Measurements from ENCODE around the gene POLG2. TPM values are rescaled to one million over a fixed set of nuclear protein-coding genes. Genes with fewer than 3 reads are reported as not detected.

Gene POLG2
- total RNA-seq, 2 experiments from 2014 or later, result 22.9 to 51.1 TPM

- DNase-seq (ENCODE audit: low spot score), result no peak
- no TSS peak for BruUV-seq (replicated peaks)
- Histone ChIP-seq H4K20me1 (ENCODE audit: insufficient read depth, low read length) (no peaks in the 10 kb centered on the region), H3K4me1 (ENCODE audit: insufficient read depth, low read length, poor library complexity, severe bottlenecking) (no peaks in the 10 kb centered on the region), H3K4me3 (ENCODE audit: low read depth, low read length, poor library complexity, severe bottlenecking) (no peak overlapping the region), H3K36me3 (ENCODE audit: insufficient read depth, low read length) (peaks cover 86% of the 10 kb centered on the region), H3K4me2 (ENCODE audit: low read length) (no peak overlapping the region), H3K79me2 (ENCODE audit: insufficient read depth, low read depth, low read length) (no peaks in the 10 kb centered on the region), H3K9me2 (ENCODE audit: insufficient read depth, low read length) (no peaks in the 10 kb centered on the region), H2AFZ (ENCODE audit: low read length) (no peak overlapping the region), H3K27ac (ENCODE audit: low read depth, low read length, poor library complexity, severe bottlenecking) (no peak overlapping the region), H3K9me3 (ENCODE audit: low read length) (no peaks in the 10 kb centered on the region)
- intact Hi-C loops (cut with micrococcal nuclease; ENCODE audit: unreplicated experiment), result no loop called here
- POLR2A ChIA-PET, result interaction anchor here (0.7 kb wide), 1 partner anchor 28 kb away, joined by 3 read pairs; no protein-coding TSS in a partner anchor
- CTCF ChIA-PET (ENCODE audit: unreplicated experiment), result no interaction called here
- TF ChIP-seq CTCF (conservative IDR thresholded peaks at IDR 0.05; ENCODE audit: low read length) (no peak), EZH2phosphoT487 (IDR thresholded peaks at IDR 0.05; ENCODE audit: borderline replicate concordance, low read depth, low read length) (no peak)
Measured at GRCh38 chr17:64466019-64466735, 30.7 kb downstream of the POLG2 start.

- POLR2A ChIA-PET, result no interaction called here
- BruUV-seq (replicated peaks), result no TSS peak
Measured at GRCh38 chr17:64461788-64462187, 35.1 kb downstream of the POLG2 start.

More at GRCh38 chr17:64461788-64462187, 35.1 kb downstream of the POLG2 start:
- Histone ChIP-seq H3K79me2 (ENCODE audit: insufficient read depth, low read depth, low read length) (no peaks in the 10 kb centered on the region; the same call in 1 of the 2 replicates), H3K9me2 (ENCODE audit: insufficient read depth, low read length) (no peaks in the 10 kb centered on the region), H3K36me3 (ENCODE audit: insufficient read depth, low read length) (peaks cover 82% of the 10 kb centered on the region), H3K4me2 (ENCODE audit: low read length) (no peak overlapping the region), H2AFZ (ENCODE audit: low read length) (no peak overlapping the region), H4K20me1 (ENCODE audit: insufficient read depth, low read length) (no peaks in the 10 kb centered on the region), H3K27ac (ENCODE audit: low read depth, low read length, poor library complexity, severe bottlenecking) (no peak overlapping the region), H3K4me1 (ENCODE audit: insufficient read depth, low read length, poor library complexity, severe bottlenecking) (peaks cover 13% of the 10 kb centered on the region), H3K4me3 (ENCODE audit: low read depth, low read length, poor library complexity, severe bottlenecking) (no peak overlapping the region), H3K9me3 (ENCODE audit: low read length) (peaks cover 9% of the 10 kb centered on the region; the same call in 1 of the 2 replicates)
- CTCF ChIA-PET (ENCODE audit: unreplicated experiment), result no interaction called here
- no peak for TF ChIP-seq EZH2phosphoT487 (IDR thresholded peaks at IDR 0.05; ENCODE audit: borderline replicate concordance, low read depth, low read length)
- no peak for TF ChIP-seq CTCF (conservative IDR thresholded peaks at IDR 0.05; ENCODE audit: low read length)
- intact Hi-C loops (cut with micrococcal nuclease; ENCODE audit: unreplicated experiment), result no loop called here
- DNase-seq (ENCODE audit: low spot score), result no peak

Data from OCI-LY7 (cell line).